WTC11 (cell line): ENCODE measurements around the gene RTL1. TPM values are rescaled to one million over a fixed set of nuclear protein-coding genes. Genes with fewer than 3 reads are reported as not detected.

Experiments used
- ATAC-seq: fragments of 200-7000 bp; cut with Tn5 transposase; 2 replicates; pipeline ENCODE4 v1.10.0; 2021; ENCODE audit warnings: mild to moderate bottlenecking, moderate library complexity
- CTCF ChIA-PET: fragments of 300-600 bp; sonication (Branson Sonifier 250); formaldehyde crosslinking; loops from one replicate; lab custom pipeline; 2021; ENCODE audit warnings: antibody characterized with exemption; lab: Charles Lee
- POLR2A ChIA-PET: fragments of 350-600 bp; sonication (Branson Sonifier 250); formaldehyde crosslinking; loops from one replicate; lab custom pipeline; 2021; ENCODE audit warnings: antibody characterized with exemption; lab: Charles Lee
- DNase-seq: peaks from one replicate; pipeline ENCODE4 v3.0.0; 2021; ENCODE audit warnings: low spot score
- H3K27ac Mint-ChIP-seq: 2 replicates; pipeline ENCODE4 v1.8.0; 2021; ENCODE audit warnings: mixed read lengths
- H3K27me3 Mint-ChIP-seq: 2 replicates; pipeline ENCODE4 v1.8.0; 2021; ENCODE audit warnings: low read depth, mild to moderate bottlenecking, moderate library complexity, mixed read lengths
- H3K36me3 Mint-ChIP-seq: 2 replicates; pipeline ENCODE4 v1.8.0; 2021; ENCODE audit warnings: mixed read lengths
- H3K4me1 Mint-ChIP-seq: 2 replicates; pipeline ENCODE4 v1.8.0; 2022; ENCODE audit warnings: mixed read lengths
- H3K4me3 Mint-ChIP-seq: 2 replicates; pipeline ENCODE4 v1.8.0; 2021; ENCODE audit warnings: mild to moderate bottlenecking, moderate library complexity, mixed read lengths
- H3K9me3 Mint-ChIP-seq: 2 replicates; pipeline ENCODE4 v1.8.0; 2021; ENCODE audit warnings: mixed read lengths
- ARID4B ChIP-seq: sonication (generic); formaldehyde crosslinking; IDR thresholded peaks from 2 replicates; pipeline ENCODE4 v1.8.0; 2023; ENCODE audit warnings: missing genetic modification reagents, mild to moderate bottlenecking, borderline replicate concordance
- CREB1 ChIP-seq: sonication (generic); formaldehyde crosslinking; IDR thresholded peaks from 2 replicates; pipeline ENCODE4 v1.8.0; 2023; ENCODE audit warnings: mild to moderate bottlenecking, missing genetic modification reagents
- ERG ChIP-seq: fragments of 250-450 bp; sonication (Bioruptor Pico); IDR thresholded peaks from 2 replicates; pipeline ENCODE4 v1.8.0; 2021; ENCODE audit warnings: mild to moderate bottlenecking
- ETV6 ChIP-seq: sonication (generic); formaldehyde crosslinking; IDR thresholded peaks from 2 replicates; pipeline ENCODE4 v1.8.1; 2022; ENCODE audit warnings: mild to moderate bottlenecking, missing genetic modification reagents
- FOXK1 ChIP-seq: sonication (generic); formaldehyde crosslinking; IDR thresholded peaks from 2 replicates; pipeline ENCODE4 v1.8.0; 2022; ENCODE audit warnings: mild to moderate bottlenecking, moderate library complexity, missing genetic modification reagents
- JUN ChIP-seq: sonication (generic); formaldehyde crosslinking; IDR thresholded peaks from 2 replicates; pipeline ENCODE4 v1.8.0; 2023; ENCODE audit warnings: mild to moderate bottlenecking, missing genetic modification reagents
- NR2C2 ChIP-seq: sonication (generic); formaldehyde crosslinking; IDR thresholded peaks from 2 replicates; pipeline ENCODE4 v1.8.0; 2022; ENCODE audit warnings: mild to moderate bottlenecking, missing genetic modification reagents
- PREB ChIP-seq: sonication (generic); formaldehyde crosslinking; IDR thresholded peaks from 2 replicates; pipeline ENCODE4 v1.8.1; 2022; ENCODE audit warnings: mild to moderate bottlenecking, missing genetic modification reagents, moderate library complexity, borderline replicate concordance
- SMAD3 ChIP-seq: sonication (generic); formaldehyde crosslinking; IDR thresholded peaks from 2 replicates; pipeline ENCODE4 v1.8.0; 2022; ENCODE audit warnings: missing genetic modification reagents, mild to moderate bottlenecking, borderline replicate concordance
- SOX15 ChIP-seq: fragments of 250-450 bp; sonication (Bioruptor Pico); IDR thresholded peaks from 2 replicates; pipeline ENCODE4 v1.9.0; 2021; ENCODE audit warnings: mild to moderate bottlenecking
- TEAD1 ChIP-seq: sonication (generic); formaldehyde crosslinking; IDR thresholded peaks from 2 replicates; pipeline ENCODE4 v1.8.0; 2022; ENCODE audit warnings: mild to moderate bottlenecking, missing genetic modification reagents
- TP53 ChIP-seq: sonication (generic); formaldehyde crosslinking; IDR thresholded peaks from 2 replicates; pipeline ENCODE4 v1.8.1; 2023; ENCODE audit warnings: mild to moderate bottlenecking, missing genetic modification reagents
- ZNF317 ChIP-seq: sonication (generic); formaldehyde crosslinking; IDR thresholded peaks from 2 replicates; pipeline ENCODE4 v1.8.1; 2023; ENCODE audit warnings: low read depth, mild to moderate bottlenecking, moderate library complexity, missing genetic modification reagents, borderline replicate concordance
- ZNF396 ChIP-seq: fragments of 250-450 bp; sonication (Bioruptor Pico); IDR thresholded peaks from 2 replicates; pipeline ENCODE4 v1.8.0; 2021; ENCODE audit warnings: mild to moderate bottlenecking, moderate library complexity, borderline replicate concordance
- ZNF416 ChIP-seq: fragments of 250-450 bp; sonication (Bioruptor Pico); IDR thresholded peaks from 2 replicates; pipeline ENCODE4 v1.9.0; 2021; ENCODE audit warnings: mild to moderate bottlenecking, inconsistent platforms
- ZNF425 ChIP-seq: fragments of 250-450 bp; sonication (Bioruptor Pico); conservative IDR thresholded peaks from 2 replicates; pipeline ENCODE4 v1.9.0; 2021; ENCODE audit warnings: mild to moderate bottlenecking
- ZNF512 ChIP-seq: sonication (generic); formaldehyde crosslinking; IDR thresholded peaks from 2 replicates; pipeline ENCODE4 v1.8.1; 2022; ENCODE audit warnings: missing genetic modification reagents, borderline replicate concordance
- total RNA-seq: library from RNA; stranded (reverse); gene quantifications from 3 replicates; pipeline ENCODE4 v1.2.3, GENCODE V29; 2021
- TF ChIP-seq, protein P1 (sequence below): sonication (generic); formaldehyde crosslinking; IDR thresholded peaks from 2 replicates; pipeline ENCODE4 v1.8.1; 2023; ENCODE audit warnings: mild to moderate bottlenecking, moderate library complexity, missing genetic modification reagents
- TF ChIP-seq, protein P2 (sequence below): sonication (generic); formaldehyde crosslinking; IDR thresholded peaks from 2 replicates; pipeline ENCODE4 v1.8.0; 2022; ENCODE audit warnings: mild to moderate bottlenecking, missing genetic modification reagents

RTL1 gene
- total RNA-seq, 1 experiment from 2014 or later, result 0.07 TPM

- ATAC-seq, result no peak
- H3K4me3 Mint-ChIP-seq, result no peak overlapping the region
- H3K27ac Mint-ChIP-seq, result 0 out of 2 replicates have a peak overlapping the region, but pooled peaks have one; percentile 37
- peaks cover 16% of the 10 kb centered on the region for H3K36me3 Mint-ChIP-seq
- POLR2A ChIA-PET, result interaction anchor here (1.3 kb wide), 1 partner anchor 9 kb away, joined by 4 read pairs; no protein-coding TSS in a partner anchor
- H3K27me3 Mint-ChIP-seq, result no peaks in the 10 kb centered on the region; the same call in 1 of the 2 replicates
- H3K9me3 Mint-ChIP-seq, result no peaks in the 10 kb centered on the region
- DNase-seq, result no peak
- peaks cover 16% of the 10 kb centered on the region for H3K4me1 Mint-ChIP-seq
- TF ChIP-seq SMAD3 (no peak), ZNF416 (CRISPR knock-in tag) (no peak), TEAD1 (CRISPR knock-in tag) (no peak), ARID4B (no peak), NR2C2 (CRISPR knock-in tag) (no peak), ZNF317 (no peak), SOX15 (CRISPR knock-in tag) (no peak), JUN (CRISPR knock-in tag) (no peak), PREB (CRISPR knock-in tag) (no peak), ETV6 (no peak), TP53 (CRISPR knock-in tag) (no peak), FOXK1 (CRISPR knock-in tag) (no peak), ZNF512 (no peak), ZNF396 (CRISPR knock-in tag) (no peak), CREB1 (no peak), ERG (CRISPR knock-in tag) (no peak), ZNF425 (CRISPR knock-in tag) (no peak)
- TF ChIP-seq, protein P1, sequence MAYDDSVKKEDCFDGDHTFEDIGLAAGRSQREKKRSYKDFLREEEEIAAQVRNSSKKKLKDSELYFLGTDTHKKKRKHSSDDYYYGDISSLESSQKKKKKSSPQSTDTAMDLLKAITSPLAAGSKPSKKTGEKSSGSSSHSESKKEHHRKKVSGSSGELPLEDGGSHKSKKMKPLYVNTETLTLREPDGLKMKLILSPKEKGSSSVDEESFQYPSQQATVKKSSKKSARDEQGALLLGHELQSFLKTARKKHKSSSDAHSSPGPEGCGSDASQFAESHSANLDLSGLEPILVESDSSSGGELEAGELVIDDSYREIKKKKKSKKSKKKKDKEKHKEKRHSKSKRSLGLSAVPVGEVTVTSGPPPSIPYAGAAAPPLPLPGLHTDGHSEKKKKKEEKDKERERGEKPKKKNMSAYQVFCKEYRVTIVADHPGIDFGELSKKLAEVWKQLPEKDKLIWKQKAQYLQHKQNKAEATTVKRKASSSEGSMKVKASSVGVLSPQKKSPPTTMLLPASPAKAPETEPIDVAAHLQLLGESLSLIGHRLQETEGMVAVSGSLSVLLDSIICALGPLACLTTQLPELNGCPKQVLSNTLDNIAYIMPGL (CRISPR knock-in tag), result no peak
- TF ChIP-seq, protein P2, sequence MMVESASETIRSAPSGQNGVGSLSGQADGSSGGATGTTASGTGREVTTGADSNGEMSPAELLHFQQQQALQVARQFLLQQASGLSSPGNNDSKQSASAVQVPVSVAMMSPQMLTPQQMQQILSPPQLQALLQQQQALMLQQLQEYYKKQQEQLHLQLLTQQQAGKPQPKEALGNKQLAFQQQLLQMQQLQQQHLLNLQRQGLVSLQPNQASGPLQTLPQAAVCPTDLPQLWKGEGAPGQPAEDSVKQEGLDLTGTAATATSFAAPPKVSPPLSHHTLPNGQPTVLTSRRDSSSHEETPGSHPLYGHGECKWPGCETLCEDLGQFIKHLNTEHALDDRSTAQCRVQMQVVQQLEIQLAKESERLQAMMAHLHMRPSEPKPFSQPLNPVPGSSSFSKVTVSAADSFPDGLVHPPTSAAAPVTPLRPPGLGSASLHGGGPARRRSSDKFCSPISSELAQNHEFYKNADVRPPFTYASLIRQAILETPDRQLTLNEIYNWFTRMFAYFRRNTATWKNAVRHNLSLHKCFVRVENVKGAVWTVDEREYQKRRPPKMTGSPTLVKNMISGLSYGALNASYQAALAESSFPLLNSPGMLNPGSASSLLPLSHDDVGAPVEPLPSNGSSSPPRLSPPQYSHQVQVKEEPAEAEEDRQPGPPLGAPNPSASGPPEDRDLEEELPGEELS (CRISPR knock-in tag), result no peak
- TF ChIP-seq, all 79 proteins: peak for 0
- CTCF ChIA-PET, result interaction anchor here (0.5 to 2.9 kb wide), 4 partner anchors 33 to 51 kb away, joined by 4 to 35 read pairs (median 5); no protein-coding TSS in a partner anchor
Observed at GRCh38 chr14:100856056-100856950, 47.2 kb downstream of the RTL1 start.
